Astrocyte (in vitro differentiated cells and primary cell): Measurements from ENCODE around the gene PLEKHM3. TPM values are rescaled to one million over a fixed set of nuclear protein-coding genes. Genes with fewer than 3 reads are reported as not detected.

Experiments used
- DNase-seq: peaks from one replicate; pipeline ENCODE4 v3.0.0-alpha.2; 2010; ENCODE audit warnings: low read depth
- FAIRE-seq: peaks from 2 replicates; lab custom pipeline; 2011; peaks lifted over from hg19 to GRCh38; lab: Jason Lieb, UNC
- H2AFZ ChIP-seq: 2 replicates; pipeline ENCODE4 v1.6.0; 2012; ENCODE audit warnings: low read depth, low read length, inconsistent platforms
- H3K27ac ChIP-seq: 2 replicates; pipeline ENCODE4 v1.5.1; 2011; ENCODE audit warnings: low read depth, low read length, inconsistent platforms
- H3K27me3 ChIP-seq: 2 replicates; pipeline ENCODE4 v1.6.0; 2011; ENCODE audit warnings: low read length, inconsistent platforms; ENCODE audit not compliant: insufficient read depth
- H3K36me3 ChIP-seq: 2 replicates; pipeline ENCODE4 v1.5.1; 2011; ENCODE audit warnings: low read length, inconsistent platforms; ENCODE audit not compliant: insufficient read depth
- H3K4me1 ChIP-seq: 2 replicates; pipeline ENCODE4 v1.5.1; 2011; ENCODE audit warnings: low read length, inconsistent platforms; ENCODE audit not compliant: insufficient read depth
- H3K4me2 ChIP-seq: 2 replicates; pipeline ENCODE4 v1.6.0; 2012; ENCODE audit warnings: low read length, inconsistent platforms
- H3K4me3 ChIP-seq: 2 replicates; pipeline ENCODE4 v1.5.1; 2011; ENCODE audit warnings: low read depth, mild to moderate bottlenecking, low read length, inconsistent platforms; ENCODE audit not compliant: insufficient read depth
- H3K79me2 ChIP-seq: 2 replicates; pipeline ENCODE4 v1.6.0; 2012; ENCODE audit warnings: mild to moderate bottlenecking, low read length, inconsistent platforms; ENCODE audit not compliant: insufficient read depth
- H3K9ac ChIP-seq: 2 replicates; pipeline ENCODE4 v1.6.0; 2012; ENCODE audit warnings: mild to moderate bottlenecking, low read length, inconsistent platforms
- H3K9me3 ChIP-seq: 2 replicates; pipeline ENCODE4 v1.5.1; 2012; ENCODE audit warnings: low read depth, mild to moderate bottlenecking, low read length, inconsistent platforms; ENCODE audit not compliant: insufficient read depth
- H4K20me1 ChIP-seq: 2 replicates; pipeline ENCODE4 v1.6.0; 2012; ENCODE audit warnings: low read length, inconsistent platforms; ENCODE audit not compliant: insufficient read depth
- H3K27ac Mint-ChIP-seq: one replicate; pipeline ENCODE4 v1.8.0; 2021; ENCODE audit warnings: mild to moderate bottlenecking, mixed read lengths; ENCODE audit not compliant: unreplicated experiment
- H3K27me3 Mint-ChIP-seq: one replicate; pipeline ENCODE4 v1.8.0; 2021; ENCODE audit warnings: low read depth, mixed read lengths; ENCODE audit not compliant: unreplicated experiment
- H3K36me3 Mint-ChIP-seq: one replicate; pipeline ENCODE4 v1.8.0; 2021; ENCODE audit warnings: low read depth, mixed read lengths; ENCODE audit not compliant: unreplicated experiment
- H3K4me1 Mint-ChIP-seq: one replicate; pipeline ENCODE4 v1.8.0; 2021; ENCODE audit warnings: low read depth, mixed read lengths; ENCODE audit not compliant: unreplicated experiment
- H3K4me3 Mint-ChIP-seq: one replicate; pipeline ENCODE4 v1.8.0; 2021; ENCODE audit warnings: mild to moderate bottlenecking, moderate library complexity, mixed read lengths; ENCODE audit not compliant: unreplicated experiment
- H3K9me3 Mint-ChIP-seq: one replicate; pipeline ENCODE4 v1.8.0; 2021; ENCODE audit warnings: mild to moderate bottlenecking, mixed read lengths; ENCODE audit not compliant: unreplicated experiment
- CTCF ChIP-seq: IDR thresholded peaks from 2 replicates; pipeline ENCODE4 v1.5.1; 2011; ENCODE audit warnings: low read depth, mild to moderate bottlenecking, inconsistent platforms, low read length, moderate library complexity; ENCODE audit not compliant: insufficient read depth
- EZH2 ChIP-seq: IDR thresholded peaks from 2 replicates; pipeline ENCODE4 v1.6.1; 2012; ENCODE audit warnings: mild to moderate bottlenecking, low read length, inconsistent platforms; ENCODE audit not compliant: insufficient read depth
- total RNA-seq: library from RNA; stranded (reverse); gene quantifications from 2 replicates; pipeline ENCODE4 v1.2.1, GENCODE V29; 2021

Gene PLEKHM3
- total RNA-seq, 1 donor from 2014 or later: 9.1 TPM

GRCh38 chr2:207991944-207992343 lies 33.4 kb downstream of the PLEKHM3 start:
- no peak overlapping the region for H3K4me2 ChIP-seq
- FAIRE-seq: no peak

GRCh38 chr2:207990784-207991183 lies 34.5 kb downstream of the PLEKHM3 start:
- FAIRE-seq (no peak), DNase-seq (no peak)
- Histone ChIP-seq H3K27me3 (no peaks in the 10 kb centered on the region), H3K27ac (no peak overlapping the region), H2AFZ (no peak overlapping the region), H3K36me3 (no peaks in the 10 kb centered on the region), H3K4me3 (no peak overlapping the region), H3K79me2 (no peaks in the 10 kb centered on the region), H3K9me3 (no peaks in the 10 kb centered on the region), H3K4me1 (peaks cover 5% of the 10 kb centered on the region), H4K20me1 (peaks cover 13% of the 10 kb centered on the region), H3K4me2 (no peak overlapping the region), H3K9ac (no peak overlapping the region)
- no peak overlapping the region for H3K27ac Mint-ChIP-seq
- H3K36me3 Mint-ChIP-seq: no peaks in the 10 kb centered on the region
- peaks cover 7% of the 10 kb centered on the region for H3K4me1 Mint-ChIP-seq
- TF ChIP-seq CTCF (no peak), EZH2 (no peak)
- no peaks in the 10 kb centered on the region for H3K9me3 Mint-ChIP-seq
- no peaks in the 10 kb centered on the region for H3K27me3 Mint-ChIP-seq
- H3K4me3 Mint-ChIP-seq: no peak overlapping the region

More at GRCh38 chr2:207991944-207992343, 33.4 kb downstream of the PLEKHM3 start:
- Histone ChIP-seq H3K27ac (no peak overlapping the region), H4K20me1 (peaks cover 11% of the 10 kb centered on the region), H3K4me1 (peaks cover 5% of the 10 kb centered on the region), H3K9ac (no peak overlapping the region), H3K36me3 (no peaks in the 10 kb centered on the region), H3K27me3 (no peaks in the 10 kb centered on the region), H2AFZ (no peak overlapping the region), H3K9me3 (no peaks in the 10 kb centered on the region), H3K79me2 (no peaks in the 10 kb centered on the region), H3K4me3 (no peak overlapping the region)
- no peak overlapping the region for H3K4me3 Mint-ChIP-seq
- H3K36me3 Mint-ChIP-seq: no peaks in the 10 kb centered on the region
- H3K9me3 Mint-ChIP-seq: no peaks in the 10 kb centered on the region
- H3K27ac Mint-ChIP-seq: no peak overlapping the region
- no peak for DNase-seq
- peaks cover 8% of the 10 kb centered on the region for H3K4me1 Mint-ChIP-seq
- TF ChIP-seq CTCF: no peak
- TF ChIP-seq EZH2: no peak
- H3K27me3 Mint-ChIP-seq: no peaks in the 10 kb centered on the region

- no peak for FAIRE-seq
These were observed 36.4 kb downstream of the PLEKHM3 start for GRCh38 chr2:207988975-207989374.

More at GRCh38 chr2:207988975-207989374, 36.4 kb downstream of the PLEKHM3 start:
- Mint-ChIP-seq H3K9me3 (no peaks in the 10 kb centered on the region), H3K36me3 (no peaks in the 10 kb centered on the region), H3K4me1 (peaks cover 5% of the 10 kb centered on the region), H3K27me3 (no peaks in the 10 kb centered on the region), H3K27ac (no peak overlapping the region), H3K4me3 (no peak overlapping the region)
- Histone ChIP-seq H3K9me3 (no peaks in the 10 kb centered on the region), H4K20me1 (peaks cover 13% of the 10 kb centered on the region), H3K9ac (no peak overlapping the region), H3K79me2 (no peaks in the 10 kb centered on the region), H3K36me3 (no peaks in the 10 kb centered on the region), H3K4me2 (no peak overlapping the region), H3K4me3 (no peak overlapping the region), H3K27me3 (no peaks in the 10 kb centered on the region), H2AFZ (no peak overlapping the region), H3K4me1 (peaks cover 5% of the 10 kb centered on the region), H3K27ac (no peak overlapping the region)
- DNase-seq: no peak
- TF ChIP-seq CTCF: no peak
- no peak for TF ChIP-seq EZH2
